ENCODE data around the gene BIVM. TPM values are rescaled to one million over a fixed set of nuclear protein-coding genes. Genes with fewer than 3 reads are reported as not detected.

BIVM gene
- polyA plus RNA-seq, 1 donor from 2014 or later = 6.1 TPM

GRCh38 chr13:102807699-102808098 lies 8.8 kb downstream of the BIVM start:
- H3K9me3 Mint-ChIP-seq = peaks cover 0 to 4% (median 2%) of the 10 kb centered on the region in 3 donors

DNA sequence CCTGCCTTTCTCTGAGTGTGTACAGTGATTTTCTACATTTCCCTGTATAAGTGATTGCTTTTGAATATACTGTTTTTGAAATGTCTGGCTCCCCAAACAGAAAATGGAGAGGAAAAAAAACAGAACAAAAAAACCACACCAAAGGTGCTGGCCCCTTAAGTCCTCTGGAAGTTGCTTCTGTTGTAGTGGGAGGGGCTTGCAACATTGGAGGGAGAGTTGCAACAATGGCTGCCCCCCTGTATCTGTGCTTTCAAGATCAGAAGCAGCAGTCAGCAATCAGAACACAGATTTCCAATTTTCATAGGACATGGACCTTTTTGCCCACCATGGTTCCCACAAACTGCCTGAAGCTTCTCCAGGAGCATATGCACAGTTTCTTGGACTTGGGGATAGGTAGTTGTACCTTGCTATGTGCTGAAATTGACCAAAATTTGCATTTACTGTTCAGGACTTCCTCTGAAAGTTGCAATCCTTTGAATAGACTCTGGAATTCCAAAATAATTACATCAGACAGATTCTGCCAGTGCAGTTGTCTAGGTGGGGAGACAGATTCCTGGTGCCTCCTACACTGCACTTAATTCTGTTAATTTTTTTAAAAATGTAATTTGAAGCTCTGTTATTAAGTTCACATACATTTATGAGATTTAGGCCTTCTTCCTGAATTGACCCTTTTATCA lies 13.8 kb downstream of the BIVM start:
- H3K36me3 Mint-ChIP-seq = peaks cover 5% of the 10 kb centered on the region
- no peak overlapping the region for H3K27ac Mint-ChIP-seq
- no peaks in the 10 kb centered on the region for H3K27me3 Mint-ChIP-seq
- H3K4me1 Mint-ChIP-seq = peaks cover 3 to 4% (median 4%) of the 10 kb centered on the region in 3 donors
- H3K9me3 Mint-ChIP-seq = peaks cover 0 to 4% (median 0%) of the 10 kb centered on the region in 3 donors
- H3K4me3 Mint-ChIP-seq = no peak overlapping the region

More at GRCh38 chr13:102807699-102808098, 8.8 kb downstream of the BIVM start:
- Mint-ChIP-seq H3K4me1 (peaks cover 2 to 9% (median 3%) of the 10 kb centered on the region in 3 donors), H3K27ac (no peak overlapping the region), H3K4me3 (no peak overlapping the region), H3K36me3 (peaks cover 5% of the 10 kb centered on the region), H3K27me3 (no peaks in the 10 kb centered on the region)

GRCh38 chr13:102814025-102814607 lies 15.2 kb downstream of the BIVM start:
- peak overlapping the region in 1 of 4 donors; percentile 2 for H3K4me3 Mint-ChIP-seq

DNA sequence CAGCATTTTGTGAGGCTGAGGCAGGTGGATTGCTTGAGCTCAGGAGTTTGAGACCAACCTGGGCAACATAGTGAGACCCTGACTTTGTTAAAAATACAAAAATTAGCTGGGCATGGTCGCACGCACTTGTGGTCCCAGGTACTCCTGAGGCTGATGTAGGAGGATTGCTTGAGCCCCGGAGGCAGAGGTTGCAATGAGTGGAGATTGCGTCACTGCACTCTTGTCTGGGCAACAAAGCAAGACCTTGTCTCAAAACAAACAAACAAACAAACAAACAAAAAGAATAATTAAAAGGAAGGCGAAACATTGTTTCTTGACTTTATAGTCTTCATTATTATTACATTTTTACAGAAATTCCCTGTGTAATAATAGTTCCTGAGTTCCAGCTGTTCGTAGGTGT lies 15.9 kb downstream of the BIVM start:
- Mint-ChIP-seq H3K36me3 (peaks cover 5% of the 10 kb centered on the region), H3K27me3 (no peaks in the 10 kb centered on the region), H3K4me3 (no peak overlapping the region), H3K4me1 (peaks cover 2 to 4% (median 4%) of the 10 kb centered on the region in 3 donors), H3K27ac (no peak overlapping the region), H3K9me3 (peaks cover 0 to 4% (median 0%) of the 10 kb centered on the region in 3 donors)

More at GRCh38 chr13:102814025-102814607, 15.2 kb downstream of the BIVM start:
- Mint-ChIP-seq H3K36me3 (peaks cover 5% of the 10 kb centered on the region), H3K27ac (no peak overlapping the region), H3K9me3 (peaks cover 0 to 4% (median 0%) of the 10 kb centered on the region in 3 donors), H3K27me3 (no peaks in the 10 kb centered on the region), H3K4me1 (peaks cover 2 to 4% (median 4%) of the 10 kb centered on the region in 3 donors)

DNA sequence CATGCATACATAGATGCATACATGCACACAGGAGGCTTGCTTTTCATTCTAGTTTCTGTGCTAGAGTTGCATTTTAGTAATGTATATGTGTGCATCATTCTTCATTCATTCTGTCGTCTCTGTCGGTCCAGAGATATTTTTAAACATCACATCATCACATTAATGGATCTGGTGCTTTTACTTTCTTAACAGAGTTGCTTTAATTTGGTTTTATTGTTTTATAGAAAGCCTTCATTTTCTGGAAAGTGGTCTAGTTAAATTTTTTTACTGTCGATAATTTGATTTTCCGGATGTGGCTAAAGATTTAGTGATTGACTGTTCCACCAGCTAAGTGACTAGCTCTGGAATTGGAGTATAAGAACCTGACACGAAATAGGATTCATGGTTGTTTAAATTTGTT lies 16.9 kb downstream of the BIVM start:
- Mint-ChIP-seq H3K4me3 (no peak overlapping the region), H3K27me3 (no peaks in the 10 kb centered on the region), H3K4me1 (peaks cover 2 to 4% (median 4%) of the 10 kb centered on the region in 3 donors), H3K9me3 (peaks cover 0 to 4% (median 0%) of the 10 kb centered on the region in 3 donors), H3K27ac (no peak overlapping the region), H3K36me3 (peaks cover 7% of the 10 kb centered on the region)

DNA sequence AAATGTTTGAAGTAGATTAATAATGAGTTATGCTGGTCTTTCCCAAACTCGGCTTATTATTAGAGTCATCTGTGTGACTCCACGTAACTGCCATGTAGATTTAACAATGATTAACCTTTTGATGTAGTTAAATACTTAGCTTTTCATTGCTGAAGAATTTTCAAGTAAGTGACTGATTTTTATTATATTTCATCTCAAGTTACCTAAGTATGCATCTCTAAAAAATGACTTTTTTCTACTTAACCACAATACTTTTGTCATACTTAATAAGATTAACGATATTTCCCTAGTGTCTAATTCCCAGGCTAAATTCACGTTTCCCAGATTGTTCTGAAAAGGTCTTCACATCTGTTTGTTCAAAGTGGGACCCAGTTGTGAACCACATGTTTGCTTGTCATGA lies 17.8 kb downstream of the BIVM start:
- Mint-ChIP-seq H3K4me3 (no peak overlapping the region), H3K36me3 (peaks cover 7% of the 10 kb centered on the region), H3K27ac (no peak overlapping the region), H3K27me3 (no peaks in the 10 kb centered on the region), H3K4me1 (peaks cover 2 to 4% (median 4%) of the 10 kb centered on the region in 3 donors), H3K9me3 (peaks cover 0 to 4% (median 0%) of the 10 kb centered on the region in 3 donors)

GRCh38 chr13:102817241-102817640 lies 18.3 kb downstream of the BIVM start:
- no peak overlapping the region for H3K4me3 Mint-ChIP-seq
- H3K27ac Mint-ChIP-seq = no peak overlapping the region
- H3K27me3 Mint-ChIP-seq = no peaks in the 10 kb centered on the region
- no peaks in the 10 kb centered on the region for H3K9me3 Mint-ChIP-seq
- H3K36me3 Mint-ChIP-seq = peaks cover 2% of the 10 kb centered on the region
- peaks cover 0 to 3% (median 2%) of the 10 kb centered on the region in 3 donors for H3K4me1 Mint-ChIP-seq

DNA sequence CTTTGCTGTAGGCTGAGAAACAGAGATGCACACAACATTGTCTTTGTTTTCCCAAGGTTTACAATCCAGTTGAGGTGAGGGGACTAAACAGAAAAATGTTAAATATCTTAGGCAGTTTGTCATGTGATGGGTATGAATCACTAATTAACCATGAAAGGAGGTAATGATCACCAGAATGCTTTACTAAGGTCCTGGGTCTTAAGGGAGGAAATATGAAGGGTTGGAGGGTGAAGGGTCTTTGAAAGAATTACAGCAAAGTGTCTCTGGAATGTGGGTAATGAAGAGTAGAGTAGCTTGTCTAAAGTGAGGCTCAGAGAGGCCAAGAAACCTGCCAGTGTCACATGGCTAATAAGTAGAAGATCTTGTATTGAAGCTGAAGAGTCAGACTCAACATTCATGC lies 19.0 kb downstream of the BIVM start:
- Mint-ChIP-seq H3K9me3 (peaks cover 0 to 1% (median 0%) of the 10 kb centered on the region in 3 donors), H3K27me3 (no peaks in the 10 kb centered on the region), H3K4me3 (no peak overlapping the region), H3K36me3 (peaks cover 4% of the 10 kb centered on the region), H3K4me1 (peaks cover 0 to 2% (median 1%) of the 10 kb centered on the region in 3 donors), H3K27ac (no peak overlapping the region)

- Mint-ChIP-seq H3K9me3 (peaks cover 0 to 2% (median 0%) of the 10 kb centered on the region in 3 donors), H3K27ac (no peak overlapping the region), H3K36me3 (peaks cover 8% of the 10 kb centered on the region), H3K27me3 (no peaks in the 10 kb centered on the region), H3K4me3 (no peak overlapping the region), H3K4me1 (no peaks in the 10 kb centered on the region)
Observed at GRCh38 chr13:102825400-102825799, 26.5 kb downstream of the BIVM start.

- no peaks in the 10 kb centered on the region for H3K27me3 Mint-ChIP-seq
- H3K4me3 Mint-ChIP-seq = no peak overlapping the region
- H3K4me1 Mint-ChIP-seq = no peaks in the 10 kb centered on the region
- no peak overlapping the region for H3K27ac Mint-ChIP-seq
- H3K9me3 Mint-ChIP-seq = peaks cover 0 to 2% (median 0%) of the 10 kb centered on the region in 3 donors
- H3K36me3 Mint-ChIP-seq = peaks cover 6% of the 10 kb centered on the region
Observed at GRCh38 chr13:102825921-102826706, 27.2 kb downstream of the BIVM start.

- Mint-ChIP-seq H3K36me3 (peaks cover 4% of the 10 kb centered on the region), H3K9me3 (no peaks in the 10 kb centered on the region), H3K27ac (no peak overlapping the region), H3K4me3 (peak overlapping the region in 1 of 4 donors; percentile 33), H3K4me1 (no peaks in the 10 kb centered on the region), H3K27me3 (no peaks in the 10 kb centered on the region)
Observed at GRCh38 chr13:102830646-102831045, 31.7 kb downstream of the BIVM start.

- Mint-ChIP-seq H3K36me3 (peaks cover 6% of the 10 kb centered on the region), H3K4me3 (no peak overlapping the region), H3K4me1 (no peaks in the 10 kb centered on the region), H3K27me3 (no peaks in the 10 kb centered on the region), H3K9me3 (peaks cover 0 to 4% (median 0%) of the 10 kb centered on the region in 3 donors), H3K27ac (no peak overlapping the region)
Observed at GRCh38 chr13:102836471-102836870, 37.6 kb downstream of the BIVM start.

- no peaks in the 10 kb centered on the region for H3K27me3 Mint-ChIP-seq
- H3K4me3 Mint-ChIP-seq = no peak overlapping the region
- H3K4me1 Mint-ChIP-seq = no peaks in the 10 kb centered on the region
- H3K27ac Mint-ChIP-seq = no peak overlapping the region
- peaks cover 0 to 4% (median 0%) of the 10 kb centered on the region in 3 donors for H3K9me3 Mint-ChIP-seq
- H3K36me3 Mint-ChIP-seq = peaks cover 6% of the 10 kb centered on the region
Observed at GRCh38 chr13:102838273-102838672, 39.4 kb downstream of the BIVM start.

DNA sequence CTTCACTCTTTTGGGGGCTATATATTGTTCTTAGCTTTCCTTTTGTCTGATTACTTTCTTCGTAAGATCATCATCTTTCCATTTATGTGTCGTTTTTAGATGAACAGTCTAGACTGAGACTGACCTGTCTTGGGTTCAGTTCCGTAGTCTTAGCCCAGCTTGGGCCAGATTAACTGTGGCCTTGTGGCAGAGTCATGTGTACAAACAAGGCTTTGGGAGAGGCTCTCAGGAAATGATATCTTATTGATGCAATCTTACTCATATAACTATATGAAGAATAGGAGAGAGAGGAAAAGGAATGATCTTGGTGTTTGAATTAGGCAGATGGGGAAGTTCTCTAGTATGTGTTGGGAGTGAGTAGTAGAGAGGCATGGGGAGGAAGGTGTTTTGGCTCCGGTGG lies 40.1 kb downstream of the BIVM start:
- H3K27me3 Mint-ChIP-seq = no peaks in the 10 kb centered on the region
- H3K4me3 Mint-ChIP-seq = peak overlapping the region in 1 of 4 donors; percentile 1
- H3K27ac Mint-ChIP-seq = no peak overlapping the region
- H3K36me3 Mint-ChIP-seq = peaks cover 6% of the 10 kb centered on the region
- no peaks in the 10 kb centered on the region for H3K4me1 Mint-ChIP-seq
- H3K9me3 Mint-ChIP-seq = peaks cover 0 to 4% (median 0%) of the 10 kb centered on the region in 3 donors

DNA sequence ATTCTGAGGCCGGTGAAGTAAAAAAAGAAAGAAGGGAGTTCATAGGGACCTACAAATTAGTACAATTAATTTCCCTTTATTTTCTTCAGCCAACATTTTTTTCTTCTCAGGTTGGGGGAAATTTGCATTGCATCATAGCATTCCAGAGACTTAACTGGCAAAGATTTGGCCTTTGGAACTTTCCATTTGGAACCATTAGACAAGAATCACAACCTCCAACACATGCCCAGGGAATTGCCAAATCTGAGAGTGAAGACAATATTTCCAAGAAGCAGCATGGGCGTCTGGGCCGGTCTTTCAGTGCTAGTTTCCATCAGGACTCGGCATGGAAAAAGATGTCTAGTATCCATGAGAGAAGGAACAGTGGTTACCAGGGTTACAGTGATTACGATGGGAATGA lies 40.5 kb downstream of the BIVM start:
- Mint-ChIP-seq H3K27ac (no peak overlapping the region), H3K4me3 (peak overlapping the region in 1 of 4 donors; percentile 1), H3K27me3 (no peaks in the 10 kb centered on the region)

More for the DNA sequence above, 40.5 kb downstream of the BIVM start:
- H3K9me3 Mint-ChIP-seq = peaks cover 0 to 4% (median 0%) of the 10 kb centered on the region in 3 donors
- H3K36me3 Mint-ChIP-seq = peaks cover 6% of the 10 kb centered on the region
- peaks cover 2% of the 10 kb centered on the region in 3 donors for H3K4me1 Mint-ChIP-seq

Data from IgD-negative memory B cell (primary cell).